Measurements from ENCODE around the gene APBA1.

The APBA1 gene

DNA sequence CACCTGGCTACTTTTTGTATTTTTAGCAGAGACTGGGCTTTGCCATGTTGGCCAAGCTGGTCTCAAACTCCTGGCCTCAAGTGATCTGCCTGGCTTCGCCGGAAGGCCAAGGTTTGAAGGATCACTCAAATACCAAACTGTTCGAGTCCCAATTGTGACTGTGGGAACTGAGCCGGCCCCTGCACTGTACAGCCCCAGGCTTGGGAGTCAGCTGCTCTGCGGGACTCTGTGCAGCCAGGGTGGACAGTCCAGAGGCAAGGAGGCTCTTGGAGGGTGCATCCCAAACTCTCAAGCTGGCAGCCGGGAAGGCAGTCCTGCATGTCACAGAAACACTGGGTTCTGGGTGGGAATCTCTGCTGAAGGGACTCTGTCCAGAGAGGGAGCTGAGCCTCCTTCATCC is 238.2 kb downstream of the APBA1 start:
- TF ChIP-seq, protein P1, sequence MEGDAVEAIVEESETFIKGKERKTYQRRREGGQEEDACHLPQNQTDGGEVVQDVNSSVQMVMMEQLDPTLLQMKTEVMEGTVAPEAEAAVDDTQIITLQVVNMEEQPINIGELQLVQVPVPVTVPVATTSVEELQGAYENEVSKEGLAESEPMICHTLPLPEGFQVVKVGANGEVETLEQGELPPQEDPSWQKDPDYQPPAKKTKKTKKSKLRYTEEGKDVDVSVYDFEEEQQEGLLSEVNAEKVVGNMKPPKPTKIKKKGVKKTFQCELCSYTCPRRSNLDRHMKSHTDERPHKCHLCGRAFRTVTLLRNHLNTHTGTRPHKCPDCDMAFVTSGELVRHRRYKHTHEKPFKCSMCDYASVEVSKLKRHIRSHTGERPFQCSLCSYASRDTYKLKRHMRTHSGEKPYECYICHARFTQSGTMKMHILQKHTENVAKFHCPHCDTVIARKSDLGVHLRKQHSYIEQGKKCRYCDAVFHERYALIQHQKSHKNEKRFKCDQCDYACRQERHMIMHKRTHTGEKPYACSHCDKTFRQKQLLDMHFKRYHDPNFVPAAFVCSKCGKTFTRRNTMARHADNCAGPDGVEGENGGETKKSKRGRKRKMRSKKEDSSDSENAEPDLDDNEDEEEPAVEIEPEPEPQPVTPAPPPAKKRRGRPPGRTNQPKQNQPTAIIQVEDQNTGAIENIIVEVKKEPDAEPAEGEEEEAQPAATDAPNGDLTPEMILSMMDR (IDR thresholded peaks at IDR 0.05; ENCODE audit: control insufficient read depth, extremely low read depth, insufficient read depth) = no peak
- H3K4me3 ChIP-seq (ENCODE audit: low read depth, low read length) = no peak overlapping the region
- DNase-seq (ENCODE audit: low read depth) = no peak

DNA sequence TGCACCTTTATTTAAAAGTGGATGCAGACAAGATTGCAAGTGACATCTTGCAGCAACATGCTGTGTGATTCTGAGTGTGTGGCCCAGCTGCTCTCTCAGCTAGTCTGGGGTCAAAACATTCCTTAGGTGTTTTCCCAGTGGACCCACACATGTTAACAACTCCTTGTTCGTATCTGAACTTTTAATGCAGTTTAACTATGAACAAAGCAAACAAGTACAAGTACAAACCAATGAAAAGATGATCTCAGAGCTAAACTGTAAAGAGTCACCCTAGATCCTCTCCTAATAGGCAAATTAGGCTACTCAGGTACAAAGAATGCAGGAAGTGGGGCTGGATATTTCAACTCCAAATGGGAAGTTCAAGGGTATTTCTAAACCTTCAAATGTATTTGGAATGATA is 238.8 kb downstream of the APBA1 start:
- no peak for DNase-seq (ENCODE audit: low read depth)
- TF ChIP-seq, protein P1 (IDR thresholded peaks at IDR 0.05; ENCODE audit: control insufficient read depth, extremely low read depth, insufficient read depth) = no peak
- H3K4me3 ChIP-seq (ENCODE audit: low read depth, low read length) = no peak overlapping the region

DNA sequence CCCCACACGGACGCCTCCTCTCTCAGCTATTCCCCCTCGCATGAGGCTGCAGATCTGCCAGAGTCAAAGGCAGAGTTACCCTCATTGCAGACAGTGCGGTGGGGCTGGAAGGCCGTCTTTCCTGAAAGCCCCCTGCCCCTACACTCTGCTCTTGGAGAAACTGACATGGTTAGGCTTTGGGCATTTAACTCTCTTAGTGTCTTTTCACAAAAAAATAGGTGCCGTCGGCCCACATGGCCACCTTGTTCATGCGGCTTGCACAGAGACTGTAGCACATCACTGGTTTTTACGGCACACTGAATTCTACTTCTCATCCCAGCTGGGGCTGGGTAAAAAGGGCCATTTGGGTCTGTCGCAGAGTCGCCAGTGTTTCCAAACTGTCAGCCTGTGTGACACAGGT is 239.5 kb downstream of the APBA1 start:
- TF ChIP-seq, protein P1 (IDR thresholded peaks at IDR 0.05; ENCODE audit: control insufficient read depth, extremely low read depth, insufficient read depth) = no peak
- no peak for DNase-seq (ENCODE audit: low read depth)

DNA sequence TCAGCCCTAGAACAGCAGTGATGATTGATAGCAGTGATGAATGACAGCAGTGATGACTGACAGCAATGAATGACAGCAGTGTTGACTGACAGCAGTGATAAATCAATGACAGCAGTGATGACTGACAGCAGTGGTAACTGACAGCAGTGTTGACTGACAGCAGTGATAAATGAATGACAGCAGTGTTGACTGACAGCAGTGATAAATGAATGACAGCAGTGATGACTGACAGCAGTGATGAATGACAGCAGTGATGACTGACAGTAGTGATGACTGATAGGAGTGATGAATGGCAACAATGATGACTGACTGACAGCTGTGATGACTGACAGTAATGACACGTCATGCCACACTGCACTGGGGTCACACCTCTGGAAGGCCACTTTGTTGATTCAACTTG is 240.4 kb downstream of the APBA1 start:
- TF ChIP-seq, protein P1 (IDR thresholded peaks at IDR 0.05; ENCODE audit: control insufficient read depth, extremely low read depth, insufficient read depth) = no peak
- H3K4me3 ChIP-seq (ENCODE audit: low read depth, low read length) = no peak overlapping the region
- DNase-seq (ENCODE audit: low read depth) = no peak

More for the DNA sequence above, 239.5 kb downstream of the APBA1 start:
- no peak overlapping the region for H3K4me3 ChIP-seq (ENCODE audit: low read depth, low read length)

DNA sequence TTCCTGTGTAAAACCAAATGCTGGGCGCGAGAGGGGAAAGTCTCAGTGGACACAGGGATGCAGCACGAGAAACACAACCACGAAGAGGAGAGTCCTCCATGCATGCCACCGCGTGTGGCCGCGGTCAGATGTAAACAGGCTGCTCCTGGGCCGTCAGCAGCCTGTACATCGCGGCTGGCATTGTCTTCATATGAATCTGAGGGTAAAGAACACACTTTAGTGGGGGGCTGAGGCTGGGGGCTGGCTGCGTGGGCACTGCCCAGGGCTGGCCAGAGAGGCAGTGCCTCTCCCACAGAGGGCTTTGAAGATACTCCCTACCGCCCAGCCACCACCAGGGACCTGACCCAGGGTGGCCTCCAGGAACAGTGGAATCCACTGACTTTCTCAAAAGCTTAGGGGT is 241.0 kb downstream of the APBA1 start:
- TF ChIP-seq, protein P1 (IDR thresholded peaks at IDR 0.05; ENCODE audit: control insufficient read depth, extremely low read depth, insufficient read depth) = no peak
- no peak overlapping the region for H3K4me3 ChIP-seq (ENCODE audit: low read depth, low read length)
- no peak for DNase-seq (ENCODE audit: low read depth)

DNA sequence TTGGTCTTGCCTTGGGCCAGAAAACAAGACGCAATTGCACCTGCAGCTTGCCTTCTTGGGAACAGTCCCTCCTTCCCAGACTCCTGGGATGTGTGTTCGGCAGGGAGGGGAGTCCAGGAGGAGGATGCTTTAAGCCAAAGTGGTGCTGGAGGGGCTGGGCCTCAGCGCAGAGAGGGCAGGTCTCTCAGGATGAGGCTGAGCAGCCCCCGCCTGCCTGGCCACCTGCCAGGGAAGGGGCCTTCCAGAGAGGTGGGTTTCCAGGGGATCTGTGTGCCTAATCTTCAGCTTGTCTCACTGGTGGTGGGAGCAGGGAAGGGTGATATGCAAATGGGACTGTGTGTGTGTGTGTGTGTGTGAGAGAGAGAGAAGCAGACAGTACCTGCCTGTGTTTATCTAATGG is 242.0 kb downstream of the APBA1 start:
- TF ChIP-seq, protein P1 (IDR thresholded peaks at IDR 0.05; ENCODE audit: control insufficient read depth, extremely low read depth, insufficient read depth) = no peak
- H3K4me3 ChIP-seq (ENCODE audit: low read depth, low read length) = no peak overlapping the region
- DNase-seq (ENCODE audit: low read depth) = no peak

DNA sequence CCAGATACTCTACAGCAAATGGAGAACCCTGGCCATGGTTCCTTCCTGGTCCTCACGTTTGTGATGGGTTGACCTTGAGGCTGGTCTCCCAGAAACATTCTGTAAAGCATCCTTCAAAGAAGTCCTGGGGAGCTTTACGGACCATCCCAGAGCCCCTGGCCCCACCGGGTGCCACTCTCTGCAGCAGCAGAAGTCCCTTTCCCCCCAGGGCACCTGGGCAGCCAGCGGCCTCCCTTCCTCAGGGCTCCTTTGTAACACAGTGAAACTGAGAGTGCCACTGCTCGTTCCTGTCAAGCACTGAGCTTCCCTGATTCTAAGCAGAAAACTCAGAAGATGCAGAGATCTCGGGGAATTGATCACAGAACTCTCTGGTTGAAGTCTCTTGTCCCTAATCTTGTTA is 242.9 kb downstream of the APBA1 start:
- TF ChIP-seq, protein P1 (IDR thresholded peaks at IDR 0.05; ENCODE audit: control insufficient read depth, extremely low read depth, insufficient read depth) = no peak
- no peak for DNase-seq (ENCODE audit: low read depth)
- H3K4me3 ChIP-seq (ENCODE audit: low read depth, low read length) = no peak overlapping the region

All from LNCaP clone FGC (cell line).